Body of pancreas (tissue), 4 donors: Measurements from ENCODE around the gene AMOTL1. TPM values are rescaled to one million over a fixed set of nuclear protein-coding genes. Genes with fewer than 3 reads are reported as not detected.

ENCODE experiments used
- ATAC-seq: fragments of 150-250 bp; one replicate; pipeline ENCODE4 v1.9.1; 2016
- DNase-seq, 4 donors: peaks; one replicate each; pipeline ENCODE4 v3.0.0-alpha.2; 2019
- H3K27ac ChIP-seq, 4 donors: fragments of 200-600 bp; sonication (generic); 1 replicate in 3 of 4; 2 replicates in 1 of 4; pipeline versions ENCODE4 v1.5.1 to v1.6.1; 2016 to 2019; ENCODE audit warnings: mild to moderate bottlenecking in 1 of 4, mixed read lengths in 1 of 4, moderate library complexity in 1 of 4
- H3K27me3 ChIP-seq, 2 donors: fragments of 200-600 bp; sonication (generic); one replicate each; pipeline ENCODE4 v1.6.0; 2016; ENCODE audit warnings: mild to moderate bottlenecking in 1 of 2
- H3K36me3 ChIP-seq, 2 donors: fragments of 200-600 bp; sonication (generic); replicated peaks in 1 of 2; 2 replicates each; pipeline ENCODE4 v1.5.1; 2016; ENCODE audit warnings: low read depth in 2 of 2; ENCODE audit not compliant: insufficient read depth in 1 of 2
- H3K4me1 ChIP-seq: fragments of 200-600 bp; sonication (generic); one replicate; pipeline ENCODE4 v1.6.0; 2016
- H3K4me3 ChIP-seq, 2 donors: fragments of 200-600 bp; sonication (generic); 1 replicate in 1 of 2; 2 replicates in 1 of 2; pipeline ENCODE4 v1.5.1; 2016 to 2019
- H3K9me3 ChIP-seq, 3 donors: fragments of 200-600 bp; sonication (generic); 1 replicate in 2 of 3; 2 replicates in 1 of 3; pipeline ENCODE4 v1.5.1; 2016
- CTCF ChIP-seq, 7 experiments: fragments of 450-650 bp in 4 of 7; fragments of 200-600 bp in 3 of 7; sonication (generic) in 3 of 7; IDR thresholded peaks; one replicate each; pipeline ENCODE4 v1.5.1; 2016 to 2019; ENCODE audit warnings: antibody characterized with exemption in 7 of 7
- POLR2A ChIP-seq, 3 donors: fragments of 450-650 bp; IDR thresholded peaks; one replicate each; pipeline ENCODE4 v1.6.1; 2016; ENCODE audit warnings: antibody characterized with exemption in 3 of 3, mild to moderate bottlenecking in 2 of 3
- WGBS, 2 donors: methylation state at CpG; one replicate each; pipeline ENCODE4 v1.1.5; 2017; 5-methylcytosine and 5-hydroxymethylcytosine counted together
- intact Hi-C: fragments of 100-400 bp; cut with DNase I; formaldehyde crosslinking; loops from one replicate; pipeline ENCODE4 v1.15.1; 2023
- total RNA-seq, 2 donors: library from RNA; depleted of rRNA; stranded (reverse); fragments of >200 nt; gene quantifications; one replicate each; pipeline ENCODE4 v1.1.0, GENCODE V29; 2016

AMOTL1 gene
- total RNA-seq, 2 donors from 2014 or later, result 20.4 to 21.5 TPM

GRCh38 chr11:94834911-94835593 is 66.9 kb downstream of the AMOTL1 start:
- no peak overlapping the region for H3K27ac ChIP-seq
- H3K9me3 ChIP-seq, result no peaks in the 10 kb centered on the region
- 71 to 82% methylated on average over 4 of the region's 4 CpGs for WGBS, 2 donors
- H3K36me3 ChIP-seq, result peaks cover 0 to 12% of the 10 kb centered on the region in 2 donors
- no peaks in the 10 kb centered on the region for H3K27me3 ChIP-seq
- no peak for ATAC-seq
- peaks cover 39% of the 10 kb centered on the region for H3K4me1 ChIP-seq
- H3K4me3 ChIP-seq, result no peak overlapping the region
- DNase-seq, result no peak
- TF ChIP-seq CTCF (IDR thresholded peaks at IDR 0.05) (no peak), POLR2A (IDR thresholded peaks at IDR 0.05) (no peak)
- intact Hi-C loops, result no loop called here

- H3K36me3 ChIP-seq, result peaks cover 0 to 12% of the 10 kb centered on the region in 2 donors
- H3K4me3 ChIP-seq, result no peak overlapping the region
- no peaks in the 10 kb centered on the region for H3K27me3 ChIP-seq
- intact Hi-C loops, result no loop called here
- H3K9me3 ChIP-seq, result no peaks in the 10 kb centered on the region
- WGBS, 2 donors, result 53 to 58% methylated on average over 2 of the region's 2 CpGs
- TF ChIP-seq POLR2A (IDR thresholded peaks at IDR 0.05) (no peak), CTCF (IDR thresholded peaks at IDR 0.05) (no peak)
- H3K4me1 ChIP-seq, result peaks cover 36% of the 10 kb centered on the region
- no peak for ATAC-seq
- no peak for DNase-seq
- H3K27ac ChIP-seq, result no peak overlapping the region
These were observed 67.4 kb downstream of the AMOTL1 start for GRCh38 chr11:94835594-94835927.

- Histone ChIP-seq H3K4me1 (peaks cover 23% of the 10 kb centered on the region), H3K4me3 (no peak overlapping the region), H3K27ac (no peak overlapping the region), H3K27me3 (no peaks in the 10 kb centered on the region), H3K9me3 (no peaks in the 10 kb centered on the region), H3K36me3 (peaks cover 0 to 4% of the 10 kb centered on the region in 2 donors)
- WGBS, 2 donors, result 93 to 97% methylated on average over 2 of the region's 2 CpGs
- TF ChIP-seq CTCF (IDR thresholded peaks at IDR 0.05) (no peak), POLR2A (IDR thresholded peaks at IDR 0.05) (no peak)
- ATAC-seq, result no peak
- no peak for DNase-seq
- intact Hi-C loops, result no loop called here
These were observed 69.2 kb downstream of the AMOTL1 start for GRCh38 chr11:94837317-94837716.

- no peak for ATAC-seq
- H3K4me1 ChIP-seq, result peaks cover 14% of the 10 kb centered on the region
These were observed 70.0 kb downstream of the AMOTL1 start for GRCh38 chr11:94838027-94838731.

More at GRCh38 chr11:94838027-94838731, 70.0 kb downstream of the AMOTL1 start:
- Histone ChIP-seq H3K4me3 (no peak overlapping the region), H3K36me3 (peaks cover 0 to 4% of the 10 kb centered on the region in 2 donors), H3K27ac (no peak overlapping the region), H3K9me3 (no peaks in the 10 kb centered on the region), H3K27me3 (no peaks in the 10 kb centered on the region)
- intact Hi-C loops, result no loop called here
- DNase-seq, result no peak
- WGBS, 2 donors, result 69 to 74% methylated on average over 2 of the region's 2 CpGs
- TF ChIP-seq CTCF (IDR thresholded peaks at IDR 0.05) (no peak), POLR2A (IDR thresholded peaks at IDR 0.05) (no peak)
